ENCODE measurements around the gene MCTP2. TPM values are rescaled to one million over a fixed set of nuclear protein-coding genes. Genes with fewer than 3 reads are reported as not detected.

Gene MCTP2
- total RNA-seq, 1 experiment from 2014 or later, result 7.4 TPM

GRCh38 chr15:94274745-94275144, 43.4 kb downstream of the MCTP2 start:
- DNase-seq (ENCODE audit: low spot score) (no peak), ATAC-seq (no peak)

More at GRCh38 chr15:94274745-94275144, 43.4 kb downstream of the MCTP2 start:
- Mint-ChIP-seq H3K36me3 (no peaks in the 10 kb centered on the region), H3K9me3 (no peaks in the 10 kb centered on the region), H3K27ac (no peak overlapping the region), H3K27me3 (ENCODE audit: low read depth) (no peaks in the 10 kb centered on the region), H3K4me3 (no peak overlapping the region), H3K4me1 (no peaks in the 10 kb centered on the region)
- CTCF ChIA-PET, result no interaction called here
- POLR2A ChIA-PET, result no interaction called here
- TF ChIP-seq E2F4 (CRISPR knock-in tag; IDR thresholded peaks at IDR 0.05; ENCODE audit: borderline replicate concordance, low read depth), result no peak
- no peak for TF ChIP-seq ERG (CRISPR knock-in tag; IDR thresholded peaks at IDR 0.05)
- TF ChIP-seq PRRX2 (CRISPR knock-in tag; IDR thresholded peaks at IDR 0.05), result no peak
- no peak for TF ChIP-seq ETV6 (CRISPR knock-in tag; IDR thresholded peaks at IDR 0.05)
- TF ChIP-seq ELF4 (CRISPR knock-in tag; IDR thresholded peaks at IDR 0.05; ENCODE audit: low read depth), result no peak
- no peak for TF ChIP-seq ZNF121 (CRISPR knock-in tag; IDR thresholded peaks at IDR 0.05)
- no peak for TF ChIP-seq AFF4 (CRISPR knock-in tag; IDR thresholded peaks at IDR 0.05; ENCODE audit: borderline replicate concordance)
- no peak for TF ChIP-seq TCF7 (CRISPR knock-in tag; IDR thresholded peaks at IDR 0.05; ENCODE audit: low read depth)
- no peak for TF ChIP-seq MXD4 (CRISPR knock-in tag; IDR thresholded peaks at IDR 0.05; ENCODE audit: borderline replicate concordance)
- no peak for TF ChIP-seq TEAD1 (CRISPR knock-in tag; IDR thresholded peaks at IDR 0.05)
- no peak for TF ChIP-seq ZNF263 (CRISPR knock-in tag; IDR thresholded peaks at IDR 0.05; ENCODE audit: low read depth)
- no peak for TF ChIP-seq PRDM15 (CRISPR knock-in tag; IDR thresholded peaks at IDR 0.05)

All from WTC11 (cell line).